ENCODE measurements around the gene ZSCAN10.

The ZSCAN10 gene

GRCh38 chr16:3134338-3135125 is 35.4 kb upstream of the ZSCAN10 start, which contains the start of gene ZNF213:
Gene ZNF213, plus strand, starts transcription at chr16:3135029. Its CDS starts 2,252 bp downstream, at chr16:3137281.
- DNase-seq (ENCODE audit: low spot score), result peak; percentile 97

- no peak for DNase-seq (ENCODE audit: low spot score)
Observed at GRCh38 chr16:3133844-3134243, 34.8 kb upstream of the ZSCAN10 start.

GRCh38 chr16:3131755-3132377 is 32.8 kb upstream of the ZSCAN10 start:
- peak; percentile 32 for DNase-seq (ENCODE audit: low spot score)

- peak; percentile 93 for DNase-seq (ENCODE audit: low spot score)
Observed at GRCh38 chr16:3129137-3130131, 30.3 kb upstream of the ZSCAN10 start.

- no peak for DNase-seq (ENCODE audit: low spot score)
Observed at GRCh38 chr16:3127745-3128144, 28.7 kb upstream of the ZSCAN10 start.

GRCh38 chr16:3123986-3124886 is 25.1 kb upstream of the ZSCAN10 start:
- peak; percentile 96 for DNase-seq (ENCODE audit: low spot score)

- no peak for DNase-seq (ENCODE audit: low spot score)
Observed at GRCh38 chr16:3122926-3123570, 24.0 kb upstream of the ZSCAN10 start.

GRCh38 chr16:3121851-3122467 is 22.9 kb upstream of the ZSCAN10 start:
- no peak for DNase-seq (ENCODE audit: low spot score)

GRCh38 chr16:3120435-3120834 is 21.3 kb upstream of the ZSCAN10 start:
- DNase-seq (ENCODE audit: low spot score), result no peak

- no peak for DNase-seq (ENCODE audit: low spot score)
Observed at GRCh38 chr16:3119701-3120408, 20.8 kb upstream of the ZSCAN10 start.

GRCh38 chr16:3119286-3119685 is 20.2 kb upstream of the ZSCAN10 start:
- no peak for DNase-seq (ENCODE audit: low spot score)

GRCh38 chr16:3118846-3119245 is 19.8 kb upstream of the ZSCAN10 start:
- no peak for DNase-seq (ENCODE audit: low spot score)

GRCh38 chr16:3118204-3118790 is 19.2 kb upstream of the ZSCAN10 start:
- no peak for DNase-seq (ENCODE audit: low spot score)

- no peak for DNase-seq (ENCODE audit: low spot score)
Observed at GRCh38 chr16:3115561-3115960, 16.5 kb upstream of the ZSCAN10 start.

GRCh38 chr16:3115003-3115402 is 15.9 kb upstream of the ZSCAN10 start:
- no peak for DNase-seq (ENCODE audit: low spot score)

GRCh38 chr16:3113765-3114479 is 14.8 kb upstream of the ZSCAN10 start:
- no peak for DNase-seq (ENCODE audit: low spot score)

GRCh38 chr16:3112881-3113574 is 13.9 kb upstream of the ZSCAN10 start:
- DNase-seq (ENCODE audit: low spot score), result no peak

All from CD4-positive, alpha-beta T cell treated with Interleukin-2 at 100 ng/mL for 4 hours (primary cell).